Fibroblast of skin of scalp (primary cell): ENCODE data around the gene TUT4.

Experiments used
- DNase-seq: peaks from one replicate; pipeline ENCODE4 v3.0.0-alpha.2; 2013

TUT4 gene

GRCh38 chr1:52460694-52461093 lies 92.2 kb downstream of the TUT4 start:
- no peak for DNase-seq

- no peak for DNase-seq
Measured at GRCh38 chr1:52455686-52456085, 97.2 kb downstream of the TUT4 start.

- no peak for DNase-seq
Measured at GRCh38 chr1:52454779-52455178, 98.1 kb downstream of the TUT4 start.

GRCh38 chr1:52454127-52454526 lies 98.8 kb downstream of the TUT4 start:
- DNase-seq = no peak

GRCh38 chr1:52444463-52444862 lies 108.4 kb downstream of the TUT4 start:
- no peak for DNase-seq

- no peak for DNase-seq
Measured at GRCh38 chr1:52439976-52440375, 112.9 kb downstream of the TUT4 start.

GRCh38 chr1:52436817-52437216 lies 116.1 kb downstream of the TUT4 start:
- no peak for DNase-seq

GRCh38 chr1:52435650-52436049 lies 117.2 kb downstream of the TUT4 start:
- DNase-seq = no peak

- no peak for DNase-seq
Measured at GRCh38 chr1:52435211-52435610, 117.7 kb downstream of the TUT4 start.

GRCh38 chr1:52432807-52433206 lies 120.1 kb downstream of the TUT4 start:
- no peak for DNase-seq

- no peak for DNase-seq
Measured at GRCh38 chr1:52427152-52427551, 125.7 kb downstream of the TUT4 start.

- peak; percentile 42 for DNase-seq
Measured at GRCh38 chr1:52426371-52426770, 126.5 kb downstream of the TUT4 start.

GRCh38 chr1:52424813-52425212 lies 128.1 kb downstream of the TUT4 start:
- no peak for DNase-seq

GRCh38 chr1:52424231-52424636 lies 128.7 kb downstream of the TUT4 start:
- no peak for DNase-seq

GRCh38 chr1:52423771-52424170 lies 129.1 kb downstream of the TUT4 start:
- no peak for DNase-seq

GRCh38 chr1:52423055-52423454 lies 129.8 kb downstream of the TUT4 start:
- DNase-seq = no peak

GRCh38 chr1:52420713-52421112 lies 132.2 kb downstream of the TUT4 start:
- no peak for DNase-seq

- DNase-seq = no peak
Measured at GRCh38 chr1:52416811-52417210, 136.1 kb downstream of the TUT4 start.

GRCh38 chr1:52414942-52415341 lies 137.9 kb downstream of the TUT4 start:
- DNase-seq = no peak

- no peak for DNase-seq
Measured at GRCh38 chr1:52413410-52413989, 139.4 kb downstream of the TUT4 start.

GRCh38 chr1:52404975-52405338 lies 147.9 kb downstream of the TUT4 start:
- DNase-seq = no peak

- peak; percentile 97 for DNase-seq
Measured at GRCh38 chr1:52404116-52404974, 148.5 kb downstream of the TUT4 start, which contains the start of the genes ORC1 and PRPF38A. Gene ORC1, minus strand, starts transcription at chr1:52404423. Its CDS starts 2,200 bp downstream, at chr1:52402223. Gene PRPF38A, plus strand, starts transcription at chr1:52404602. Its CDS starts 148 bp downstream, at chr1:52404750.

GRCh38 chr1:52403566-52404115 lies 149.3 kb downstream of the TUT4 start:
- peak; percentile 64 for DNase-seq

- no peak for DNase-seq
Measured at GRCh38 chr1:52402860-52403240, 150.0 kb downstream of the TUT4 start.
